Activated B cell treated with CpG ODN at 0.5 μM for 24 hours (primary cell): ENCODE results near the gene PCSK4. TPM values are rescaled to one million over a fixed set of nuclear protein-coding genes. Genes with fewer than 3 reads are reported as not detected.

Experiments
- ATAC-seq: fragments of 200-7000 bp; cut with Tn5 transposase; one replicate; pipeline ENCODE4 v1.10.0; 2021; ENCODE audit warnings: low read depth, mild to moderate bottlenecking, moderate library complexity
- CTCF ChIA-PET: fragments of 350-600 bp; sonication (Branson Sonifier 250); formaldehyde crosslinking; loops from one replicate; lab custom pipeline; 2021; ENCODE audit warnings: antibody characterized with exemption; lab: Charles Lee
- POLR2A ChIA-PET: fragments of 350-600 bp; sonication (Branson Sonifier 250); formaldehyde crosslinking; loops from one replicate; lab custom pipeline; 2021; ENCODE audit warnings: antibody characterized with exemption; lab: Charles Lee
- DNase-seq: peaks from one replicate; pipeline ENCODE4 v3.0.0; 2022
- H3K27ac Mint-ChIP-seq: one replicate; pipeline ENCODE4 v1.8.0; 2020; ENCODE audit warnings: mixed read lengths
- H3K27me3 Mint-ChIP-seq: one replicate; pipeline ENCODE4 v1.8.0; 2021; ENCODE audit warnings: mixed read lengths
- H3K36me3 Mint-ChIP-seq: one replicate; pipeline ENCODE4 v1.8.0; 2021; ENCODE audit warnings: low read depth, mixed read lengths
- H3K4me1 Mint-ChIP-seq: one replicate; pipeline ENCODE4 v1.8.0; 2021; ENCODE audit warnings: mixed read lengths
- H3K4me3 Mint-ChIP-seq: one replicate; pipeline ENCODE4 v1.8.0; 2020; ENCODE audit warnings: mild to moderate bottlenecking, mixed read lengths
- H3K9me3 Mint-ChIP-seq: one replicate; pipeline ENCODE4 v1.8.0; 2020; ENCODE audit warnings: mixed read lengths
- CTCF ChIP-seq: fragments of 200-600 bp; IDR thresholded peaks from one replicate; pipeline ENCODE4 v1.8.0; 2022; ENCODE audit warnings: antibody characterized with exemption, mild to moderate bottlenecking
- intact Hi-C: fragments of 100-400 bp; cut with micrococcal nuclease; formaldehyde crosslinking; loops from one replicate; pipeline ENCODE4 v1.15.1; 2024
- total RNA-seq: library from RNA; stranded (reverse); gene quantifications from 2 replicates; pipeline ENCODE4 v1.2.3, GENCODE V29; 2022

Gene PCSK4
- total RNA-seq, 1 donor from 2014 or later = 1.3 TPM

- no peak overlapping the region for H3K27ac Mint-ChIP-seq
- intact Hi-C loops = loop anchor here (10.0 kb wide), 1 partner anchor 304 kb away; no protein-coding TSS in a partner anchor
- DNase-seq (no peak), ATAC-seq (no peak)
- ChIA-PET POLR2A (no interaction called here), CTCF (no interaction called here)
- H3K27me3 Mint-ChIP-seq = peaks cover 8% of the 10 kb centered on the region
- no peak overlapping the region for H3K4me3 Mint-ChIP-seq
- H3K36me3 Mint-ChIP-seq = peaks cover 2% of the 10 kb centered on the region
- H3K4me1 Mint-ChIP-seq = peaks cover 6% of the 10 kb centered on the region
- H3K9me3 Mint-ChIP-seq = no peaks in the 10 kb centered on the region
- no peak for TF ChIP-seq CTCF
Observed at GRCh38 chr19:1460033-1460995, 29.8 kb downstream of the PCSK4 start.

- intact Hi-C loops = no loop called here
- CTCF ChIA-PET = no interaction called here
- peaks cover 11% of the 10 kb centered on the region for H3K27me3 Mint-ChIP-seq
- peaks cover 11% of the 10 kb centered on the region for H3K4me1 Mint-ChIP-seq
- no peak overlapping the region for H3K27ac Mint-ChIP-seq
- H3K4me3 Mint-ChIP-seq = no peak overlapping the region
- no peak for ATAC-seq
- DNase-seq = no peak
- no peak for TF ChIP-seq CTCF
- H3K9me3 Mint-ChIP-seq = no peaks in the 10 kb centered on the region
- POLR2A ChIA-PET = no interaction called here
- H3K36me3 Mint-ChIP-seq = peaks cover 2% of the 10 kb centered on the region
Observed at GRCh38 chr19:1459479-1459878, 30.7 kb downstream of the PCSK4 start.

- Mint-ChIP-seq H3K36me3 (peaks cover 2% of the 10 kb centered on the region), H3K9me3 (no peaks in the 10 kb centered on the region), H3K27me3 (peaks cover 15% of the 10 kb centered on the region), H3K4me1 (peaks cover 17% of the 10 kb centered on the region), H3K27ac (no peak overlapping the region), H3K4me3 (no peak overlapping the region)
- ChIA-PET POLR2A (interaction anchor here (0.6 to 0.7 kb wide), 2 partner anchors 14 to 15 kb away, joined by 5 to 6 read pairs; no protein-coding TSS in a partner anchor), CTCF (no interaction called here)
- ATAC-seq (no peak), DNase-seq (no peak)
- no peak for TF ChIP-seq CTCF
- intact Hi-C loops = no loop called here
Observed at GRCh38 chr19:1457892-1458291, 32.3 kb downstream of the PCSK4 start.

GRCh38 chr19:1457031-1457739, 33.0 kb downstream of the PCSK4 start:
- ChIA-PET POLR2A (interaction anchor here (0.7 kb wide), 1 partner anchor 15 kb away, joined by 5 read pairs; no protein-coding TSS in a partner anchor), CTCF (no interaction called here)
- H3K27ac Mint-ChIP-seq = no peak overlapping the region
- DNase-seq = no peak
- ATAC-seq = no peak
- no peaks in the 10 kb centered on the region for H3K9me3 Mint-ChIP-seq
- no peak for TF ChIP-seq CTCF
- H3K36me3 Mint-ChIP-seq = peaks cover 2% of the 10 kb centered on the region
- no peak overlapping the region for H3K4me3 Mint-ChIP-seq
- H3K4me1 Mint-ChIP-seq = peaks cover 17% of the 10 kb centered on the region
- intact Hi-C loops = no loop called here
- H3K27me3 Mint-ChIP-seq = peaks cover 21% of the 10 kb centered on the region
